GM18499 (cell line): ENCODE results near the gene IRF6.

Experiments used
- ATAC-seq: cut with Tn5 transposase; IDR thresholded peaks from one replicate; pipeline ENCODE4 v1.9.1; 2021; ENCODE audit warnings: moderate number of reproducible peaks; ENCODE audit not compliant: insufficient read depth, unreplicated experiment

IRF6 gene

DNA sequence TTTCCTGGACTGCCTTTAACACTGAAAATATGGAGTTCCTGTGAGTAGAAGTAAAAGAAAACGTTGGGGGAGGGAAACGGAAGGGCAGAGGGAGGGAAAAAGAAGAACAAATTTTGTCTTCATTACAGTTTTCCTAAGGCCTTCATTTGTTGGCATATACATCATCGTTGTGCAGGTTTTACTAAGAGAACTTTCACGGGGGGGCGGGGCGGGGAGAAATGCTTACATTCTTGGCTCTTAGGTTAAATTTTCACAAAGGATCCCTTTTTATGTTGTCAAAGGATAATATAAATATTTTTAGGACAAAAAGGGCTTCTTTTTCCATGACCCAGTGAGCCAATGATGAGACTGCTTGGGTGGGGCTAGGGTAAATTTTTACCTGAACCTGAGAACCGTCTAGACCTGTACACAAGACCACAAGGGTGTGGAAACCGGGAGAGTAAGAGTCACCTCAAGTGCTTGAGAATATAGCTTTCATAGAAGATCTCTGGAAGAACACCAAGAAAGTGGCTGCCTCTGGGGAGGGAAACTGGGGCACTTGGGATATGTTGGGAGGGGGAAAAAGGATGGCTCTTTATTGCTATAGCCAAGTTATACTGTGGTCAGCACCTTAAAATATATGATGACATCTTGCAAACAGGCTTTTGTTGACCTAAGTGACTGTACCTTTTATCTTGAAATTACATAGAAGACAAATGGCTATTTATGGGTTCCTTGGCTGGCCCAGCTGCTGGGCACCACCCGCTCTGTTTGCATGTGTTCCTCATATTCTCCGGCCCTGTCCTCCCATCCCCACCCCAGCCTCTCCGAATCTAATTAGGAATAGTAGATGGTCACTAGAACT is 19.9 kb upstream of the IRF6 start:
- no peak for ATAC-seq

GRCh38 chr1:209823143-209824041 is 17.4 kb upstream of the IRF6 start:
- ATAC-seq = no peak

DNA sequence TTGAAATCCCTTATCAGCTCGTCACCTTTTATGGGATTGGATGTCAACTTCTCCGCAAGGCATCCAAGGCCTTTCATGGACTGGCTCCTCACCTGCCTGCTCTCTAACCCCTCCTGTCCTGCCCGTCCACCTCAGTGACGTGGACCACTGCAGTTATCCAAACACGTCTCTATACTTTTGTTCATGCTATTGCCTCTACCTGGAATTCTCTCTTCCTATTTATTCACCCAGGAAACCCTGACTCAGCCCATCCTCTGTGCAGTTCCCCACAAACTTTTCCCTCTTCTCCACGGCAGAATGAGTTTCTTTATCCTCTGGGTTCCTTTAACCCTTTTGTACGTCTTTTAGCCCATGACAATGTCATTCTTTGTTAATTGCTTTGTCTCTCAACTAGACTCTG is 16.8 kb upstream of the IRF6 start:
- no peak for ATAC-seq

GRCh38 chr1:209820986-209821385 is 15.0 kb upstream of the IRF6 start:
- ATAC-seq = no peak

- no peak for ATAC-seq
These were observed 13.1 kb upstream of the IRF6 start for GRCh38 chr1:209819058-209819457.

- no peak for ATAC-seq
These were observed 11.7 kb upstream of the IRF6 start for GRCh38 chr1:209817691-209818090.

DNA sequence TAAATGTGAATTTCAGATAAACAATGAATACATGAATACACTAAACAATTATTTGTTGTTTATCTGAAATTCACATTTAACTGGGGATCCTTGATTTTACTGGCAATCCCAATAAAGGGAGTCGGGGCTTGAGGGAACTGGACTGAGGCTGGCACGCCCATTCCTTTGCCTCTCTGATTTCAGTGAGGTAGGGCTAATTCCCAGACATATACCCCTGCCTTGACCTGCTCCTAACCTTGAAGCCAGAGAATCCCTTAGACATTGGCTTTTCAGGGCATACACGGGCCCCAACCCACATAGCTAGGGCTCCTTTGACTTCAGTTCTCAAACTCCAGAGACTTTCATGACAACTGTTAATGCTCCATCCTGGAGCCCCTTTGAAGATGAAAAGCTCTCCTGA is 11.0 kb upstream of the IRF6 start:
- no peak for ATAC-seq

DNA sequence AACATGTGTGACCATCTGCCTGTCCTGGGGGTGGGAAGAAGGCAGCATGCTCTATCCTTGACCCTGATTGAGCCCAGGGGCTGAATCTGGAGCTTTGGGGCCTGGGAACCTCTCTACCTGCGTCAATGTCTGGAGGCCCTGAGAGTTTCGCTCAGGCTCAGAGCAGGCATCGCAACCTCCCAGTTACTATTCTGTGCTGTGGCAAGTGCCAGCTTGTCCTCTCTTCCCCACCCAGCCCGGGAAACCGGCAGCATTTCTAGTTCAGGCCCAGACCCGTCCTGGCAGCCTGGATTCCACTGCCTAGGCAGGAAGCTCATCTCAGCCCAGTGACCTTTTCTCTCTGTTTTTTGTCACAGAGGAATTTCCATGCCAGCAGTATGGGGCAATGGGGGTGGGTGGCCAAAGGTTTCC is 10.0 kb upstream of the IRF6 start:
- ATAC-seq = no peak

GRCh38 chr1:209815490-209815889 is 9.5 kb upstream of the IRF6 start:
- ATAC-seq = no peak

GRCh38 chr1:209813902-209814301 is 8.0 kb upstream of the IRF6 start:
- ATAC-seq = no peak

DNA sequence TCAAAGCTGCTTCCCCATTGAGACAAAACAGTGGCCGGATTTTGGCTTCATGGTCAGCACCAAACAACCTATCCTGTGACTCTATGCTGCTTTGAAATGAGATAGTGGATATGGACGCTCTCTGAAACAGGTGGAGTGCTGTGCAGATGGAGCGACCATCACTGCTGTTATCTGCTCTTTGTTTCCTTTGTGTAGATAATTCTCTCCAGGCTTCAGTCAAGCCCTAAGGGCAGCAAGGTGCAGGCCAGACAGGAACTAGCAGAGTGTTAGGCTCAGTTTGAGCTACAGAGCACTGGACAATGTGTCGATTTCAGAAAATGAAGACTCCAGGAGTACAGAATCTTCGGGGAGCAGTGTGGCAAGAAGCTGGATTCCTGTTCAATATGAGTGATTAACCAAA is 4.8 kb upstream of the IRF6 start:
- ATAC-seq = no peak

- ATAC-seq = no peak
These were observed 3.7 kb upstream of the IRF6 start for GRCh38 chr1:209809611-209810010.

DNA sequence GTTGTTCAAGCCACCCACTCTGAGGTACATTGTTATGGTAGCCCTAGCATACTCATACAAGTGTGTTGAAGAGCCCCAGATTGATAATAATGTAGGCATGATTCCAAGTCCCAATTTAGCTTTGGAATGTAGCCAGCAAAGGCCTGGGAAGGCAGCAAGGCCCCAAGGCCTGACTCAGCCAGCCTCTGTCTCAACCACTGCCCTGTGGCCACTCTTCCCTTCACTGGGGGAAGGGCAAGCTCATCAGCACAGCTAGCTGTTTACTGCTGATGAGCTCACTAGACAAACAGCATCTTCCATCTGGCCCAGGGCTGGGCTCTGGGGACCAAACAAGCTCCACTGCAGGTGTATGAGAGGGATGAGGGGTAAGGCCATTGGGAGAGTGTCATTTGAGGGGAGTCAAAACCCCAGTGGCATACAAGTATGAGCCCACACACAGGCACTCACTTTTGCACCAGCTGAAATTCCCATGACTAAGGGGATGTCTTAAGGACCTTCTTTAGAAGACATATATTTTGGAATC is 2.2 kb upstream of the IRF6 start:
- ATAC-seq = no peak

GRCh38 chr1:209807509-209807908 is 1.6 kb upstream of the IRF6 start:
- no peak for ATAC-seq

- no peak for ATAC-seq
These were observed 581 bp downstream of the IRF6 start for GRCh38 chr1:209805341-209805781.

GRCh38 chr1:209803568-209803967 is 2.4 kb downstream of the IRF6 start:
- no peak for ATAC-seq

GRCh38 chr1:209802780-209803152 is 3.2 kb downstream of the IRF6 start:
- no peak for ATAC-seq

DNA sequence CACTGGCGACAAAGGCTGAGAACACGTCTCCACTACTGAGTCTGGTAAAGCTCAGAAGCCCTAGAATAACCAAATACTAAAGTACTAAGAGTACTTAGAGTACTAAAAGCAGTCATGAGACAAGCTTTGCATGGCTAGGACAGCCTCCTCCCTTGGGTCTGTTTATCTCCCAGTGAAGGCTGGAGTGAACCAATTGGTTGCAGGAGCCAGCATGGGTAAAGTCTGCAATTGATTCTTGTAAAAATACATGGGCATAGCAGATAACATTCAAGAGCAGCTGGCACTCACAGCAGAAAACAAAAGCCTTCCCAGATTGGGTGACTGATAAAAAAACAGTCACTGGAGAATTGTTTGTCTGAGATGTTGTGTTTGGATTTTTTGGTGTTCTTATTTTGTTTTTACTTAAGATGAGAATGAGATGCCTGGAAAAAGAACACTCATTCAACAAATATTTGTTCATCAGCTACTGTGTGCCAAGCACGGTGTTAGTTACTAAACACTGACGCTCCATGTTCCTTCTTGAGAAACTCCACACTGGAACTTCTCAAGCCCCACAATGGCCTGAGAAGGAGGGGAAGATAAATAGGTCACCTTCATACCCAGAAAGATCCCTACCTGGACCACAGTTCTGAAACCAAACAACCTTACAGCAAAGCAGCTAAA is 3.7 kb downstream of the IRF6 start:
- ATAC-seq = no peak

DNA sequence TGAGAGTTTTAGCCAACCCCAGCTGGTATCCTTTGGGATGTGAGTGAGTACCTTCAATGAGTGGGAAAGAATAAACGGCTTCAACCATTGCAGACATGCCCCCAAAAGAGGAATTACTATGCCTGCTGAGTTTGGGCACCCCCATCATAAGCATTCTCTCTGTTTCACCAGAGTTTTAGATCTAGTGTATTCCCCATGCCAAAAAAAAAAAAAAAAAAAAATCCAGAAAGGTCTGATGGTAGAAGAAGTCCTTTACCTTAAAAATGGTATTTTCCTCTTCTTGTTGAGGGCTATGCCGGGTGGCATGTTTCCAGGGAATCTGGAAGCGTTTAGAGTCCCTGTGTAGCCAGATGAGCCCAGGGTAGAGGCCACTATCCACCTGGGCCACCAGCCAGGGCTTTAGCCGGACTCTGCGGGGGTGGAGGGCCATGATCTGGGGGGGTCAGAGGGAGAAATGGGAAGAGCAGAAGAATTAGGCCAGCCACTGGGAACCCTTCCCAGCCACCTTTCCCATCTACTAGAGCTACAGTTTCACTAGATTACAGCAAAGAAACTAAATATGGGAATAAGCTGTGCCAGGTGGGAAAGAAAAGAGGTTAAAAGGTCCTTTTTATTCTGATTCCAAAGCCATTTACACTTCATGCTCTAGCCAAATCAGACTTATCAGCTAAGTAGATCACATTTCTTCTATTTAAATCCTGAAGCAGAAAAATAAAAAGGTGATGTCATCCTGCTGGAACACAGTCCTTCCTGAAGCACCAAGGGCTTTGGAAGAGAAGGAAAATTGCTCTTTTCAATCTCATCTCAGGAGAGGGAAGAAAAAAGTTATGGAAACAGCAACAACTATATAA is 4.7 kb downstream of the IRF6 start:
- no peak for ATAC-seq
